HFFc6 (cell line): ENCODE measurements around the gene TRAPPC13. TPM values are rescaled to one million over a fixed set of nuclear protein-coding genes. Genes with fewer than 3 reads are reported as not detected.

Experiments used
- DNase-seq: peaks from one replicate; pipeline ENCODE4 v3.0.0-alpha.2; 2018
- H3K27ac Mint-ChIP-seq: 2 replicates; pipeline ENCODE4 v1.8.0; 2020; ENCODE audit warnings: mild to moderate bottlenecking, mixed read lengths
- H3K27me3 Mint-ChIP-seq: 2 replicates; pipeline ENCODE4 v1.8.0; 2021; ENCODE audit warnings: mild to moderate bottlenecking, moderate library complexity, mixed read lengths; ENCODE audit not compliant: insufficient read depth
- H3K36me3 Mint-ChIP-seq: 2 replicates; pipeline ENCODE4 v1.8.0; 2021; ENCODE audit warnings: low read depth, mixed read lengths
- H3K4me1 Mint-ChIP-seq: 2 replicates; pipeline ENCODE4 v1.8.0; 2020; ENCODE audit warnings: low read depth, mixed read lengths
- H3K4me3 Mint-ChIP-seq: 2 replicates; pipeline ENCODE4 v1.8.0; 2020; ENCODE audit warnings: mild to moderate bottlenecking, moderate library complexity, mixed read lengths
- H3K9me3 Mint-ChIP-seq: 2 replicates; pipeline ENCODE4 v1.8.0; 2020; ENCODE audit warnings: mild to moderate bottlenecking, mixed read lengths
- CTCF ChIP-seq: fragments of 200-600 bp; sonication (generic); IDR thresholded peaks from 2 replicates; pipeline ENCODE4 v1.5.0; 2021; ENCODE audit warnings: antibody characterized with exemption, mild to moderate bottlenecking
- total RNA-seq, 6 experiments: library from RNA; stranded (reverse); fragmentation: NEBNext Ultra II Directional; extraction: Animal tissue kit (Norgen Biotek cat#: 25700); gene quantifications; 2 replicates in 1 of 6; 3 replicates in 5 of 6; pipeline ENCODE4 v1.2.3, GENCODE V29; 2021

TRAPPC13 gene
- total RNA-seq, 6 experiments from 2014 or later: 15.3 to 20.8 (median 19.4) TPM

DNA sequence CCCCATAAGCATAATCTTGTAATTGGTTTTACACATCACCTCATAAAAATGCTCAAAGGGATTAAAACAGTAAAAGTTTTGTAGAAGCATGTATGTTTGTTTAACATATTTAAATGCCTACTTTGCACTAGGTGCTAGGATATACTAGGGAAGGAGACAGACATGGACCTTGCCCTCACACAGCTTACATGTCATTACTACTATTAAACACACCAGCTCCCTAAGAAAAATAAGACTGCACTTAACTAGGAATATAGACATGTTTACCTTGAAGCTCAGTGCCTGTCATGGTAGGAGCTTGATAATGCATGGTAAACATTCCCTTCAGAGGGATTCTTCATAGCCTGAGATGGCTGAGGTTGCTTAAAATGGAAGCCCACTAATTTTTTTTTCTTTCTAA, 6.2 kb downstream of the TRAPPC13 start:
- H3K27me3 Mint-ChIP-seq: no peaks in the 10 kb centered on the region
- H3K4me3 Mint-ChIP-seq: no peak overlapping the region
- H3K36me3 Mint-ChIP-seq: peaks cover 8% of the 10 kb centered on the region
- peaks cover 15% of the 10 kb centered on the region for H3K4me1 Mint-ChIP-seq
- no peaks in the 10 kb centered on the region for H3K9me3 Mint-ChIP-seq
- no peak for DNase-seq
- TF ChIP-seq CTCF: no peak
- no peak overlapping the region for H3K27ac Mint-ChIP-seq

DNA sequence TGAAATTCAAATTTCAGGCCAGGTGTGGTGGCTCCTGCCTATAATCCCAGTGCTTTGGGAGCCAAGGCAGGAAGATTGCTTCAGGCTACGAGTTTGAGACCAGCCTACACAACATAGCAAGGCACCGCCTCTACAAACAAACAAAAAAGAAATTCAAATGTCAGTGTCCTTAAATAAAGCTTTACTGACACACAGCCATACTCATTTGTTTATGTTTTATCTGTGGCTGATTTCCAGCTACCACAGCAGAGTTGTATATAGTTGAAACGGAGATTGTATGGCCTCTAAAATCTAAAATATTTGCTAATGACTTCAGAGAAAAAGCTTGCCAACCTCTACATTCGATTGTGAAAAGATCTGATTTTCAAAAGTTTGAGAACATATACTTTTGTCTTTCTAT, 15.4 kb downstream of the TRAPPC13 start:
- Mint-ChIP-seq H3K27ac (no peak overlapping the region), H3K4me1 (no peaks in the 10 kb centered on the region), H3K9me3 (no peaks in the 10 kb centered on the region), H3K27me3 (no peaks in the 10 kb centered on the region), H3K4me3 (no peak overlapping the region), H3K36me3 (peaks cover 15% of the 10 kb centered on the region)
- DNase-seq: no peak
- no peak for TF ChIP-seq CTCF

- no peaks in the 10 kb centered on the region for H3K27me3 Mint-ChIP-seq
- H3K27ac Mint-ChIP-seq: no peak overlapping the region
- no peaks in the 10 kb centered on the region for H3K9me3 Mint-ChIP-seq
- H3K4me1 Mint-ChIP-seq: no peaks in the 10 kb centered on the region
- H3K36me3 Mint-ChIP-seq: 0 out of 2 replicates have a peak, but pooled peaks cover 6% of the 10 kb centered on the region
- TF ChIP-seq CTCF: no peak
- H3K4me3 Mint-ChIP-seq: no peak overlapping the region
- no peak for DNase-seq
Measured at GRCh38 chr5:65646938-65647337, 22.1 kb downstream of the TRAPPC13 start.

- H3K9me3 Mint-ChIP-seq: no peaks in the 10 kb centered on the region
- 0 out of 2 replicates have a peak, but pooled peaks cover 6% of the 10 kb centered on the region for H3K36me3 Mint-ChIP-seq
- no peak for DNase-seq
- no peaks in the 10 kb centered on the region for H3K4me1 Mint-ChIP-seq
- no peak overlapping the region; the same call in 1 of the 2 replicates for H3K27ac Mint-ChIP-seq
- H3K27me3 Mint-ChIP-seq: no peaks in the 10 kb centered on the region
- no peak overlapping the region for H3K4me3 Mint-ChIP-seq
- no peak for TF ChIP-seq CTCF
Measured at GRCh38 chr5:65647941-65648340, 23.1 kb downstream of the TRAPPC13 start.

DNA sequence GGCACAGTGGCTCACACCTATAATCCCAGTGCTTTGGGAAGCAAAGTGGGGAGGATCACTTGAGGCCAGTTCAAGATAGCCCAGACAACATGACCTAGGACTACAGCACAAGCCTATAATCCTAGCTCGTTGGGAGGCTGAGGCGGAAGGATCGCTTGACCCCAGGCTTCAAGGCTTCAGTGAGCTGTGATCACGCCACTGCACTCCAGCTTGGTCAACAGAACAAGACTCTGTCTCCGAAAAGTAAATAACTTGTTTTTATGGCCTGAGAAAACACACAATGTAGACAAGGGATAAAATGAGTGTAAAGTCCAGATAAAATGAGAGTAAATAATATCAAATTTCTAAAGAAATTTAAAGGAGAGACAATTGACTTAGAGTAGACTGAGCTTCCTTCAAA, 26.3 kb downstream of the TRAPPC13 start:
- no peak for DNase-seq
- Mint-ChIP-seq H3K4me1 (no peaks in the 10 kb centered on the region), H3K27ac (no peak overlapping the region), H3K27me3 (no peaks in the 10 kb centered on the region), H3K36me3 (0 out of 2 replicates have a peak, but pooled peaks cover 6% of the 10 kb centered on the region), H3K9me3 (no peaks in the 10 kb centered on the region), H3K4me3 (no peak overlapping the region)
- no peak for TF ChIP-seq CTCF

- Mint-ChIP-seq H3K27me3 (no peaks in the 10 kb centered on the region), H3K4me1 (no peaks in the 10 kb centered on the region), H3K27ac (no peak overlapping the region), H3K36me3 (peaks cover 11% of the 10 kb centered on the region; the same call in 1 of the 2 replicates), H3K4me3 (no peak overlapping the region), H3K9me3 (no peaks in the 10 kb centered on the region)
- no peak for TF ChIP-seq CTCF
- DNase-seq: no peak
Measured at GRCh38 chr5:65654713-65655112, 29.9 kb downstream of the TRAPPC13 start.
